Endometrial microvascular endothelial cells (primary cell): ENCODE data around the gene CCSER2. TPM values are rescaled to one million over a fixed set of nuclear protein-coding genes. Genes with fewer than 3 reads are reported as not detected.
"Not testable (repeated sequence)": the region's sequence is repeated elsewhere in the genome, so short reads cannot be mapped to it uniquely, and the experiment has no call there.

Experiments used
- in situ Hi-C: cut with HindIII; loops from 2 replicates; pipeline ENCODE4 v1.10.0; 2017; ENCODE audit warnings: low sequenced_read_pairs, low pct_unique_long_range_greater_than_20kb; ENCODE audit errors: inconsistent ontology term
- total RNA-seq: library from RNA; depleted of rRNA; stranded (reverse); fragments of >200 nt; gene quantifications from one replicate; pipeline ENCODE4 v1.2.3, GENCODE V29; 2015; ENCODE audit errors: inconsistent ontology term

The CCSER2 gene, protein sequence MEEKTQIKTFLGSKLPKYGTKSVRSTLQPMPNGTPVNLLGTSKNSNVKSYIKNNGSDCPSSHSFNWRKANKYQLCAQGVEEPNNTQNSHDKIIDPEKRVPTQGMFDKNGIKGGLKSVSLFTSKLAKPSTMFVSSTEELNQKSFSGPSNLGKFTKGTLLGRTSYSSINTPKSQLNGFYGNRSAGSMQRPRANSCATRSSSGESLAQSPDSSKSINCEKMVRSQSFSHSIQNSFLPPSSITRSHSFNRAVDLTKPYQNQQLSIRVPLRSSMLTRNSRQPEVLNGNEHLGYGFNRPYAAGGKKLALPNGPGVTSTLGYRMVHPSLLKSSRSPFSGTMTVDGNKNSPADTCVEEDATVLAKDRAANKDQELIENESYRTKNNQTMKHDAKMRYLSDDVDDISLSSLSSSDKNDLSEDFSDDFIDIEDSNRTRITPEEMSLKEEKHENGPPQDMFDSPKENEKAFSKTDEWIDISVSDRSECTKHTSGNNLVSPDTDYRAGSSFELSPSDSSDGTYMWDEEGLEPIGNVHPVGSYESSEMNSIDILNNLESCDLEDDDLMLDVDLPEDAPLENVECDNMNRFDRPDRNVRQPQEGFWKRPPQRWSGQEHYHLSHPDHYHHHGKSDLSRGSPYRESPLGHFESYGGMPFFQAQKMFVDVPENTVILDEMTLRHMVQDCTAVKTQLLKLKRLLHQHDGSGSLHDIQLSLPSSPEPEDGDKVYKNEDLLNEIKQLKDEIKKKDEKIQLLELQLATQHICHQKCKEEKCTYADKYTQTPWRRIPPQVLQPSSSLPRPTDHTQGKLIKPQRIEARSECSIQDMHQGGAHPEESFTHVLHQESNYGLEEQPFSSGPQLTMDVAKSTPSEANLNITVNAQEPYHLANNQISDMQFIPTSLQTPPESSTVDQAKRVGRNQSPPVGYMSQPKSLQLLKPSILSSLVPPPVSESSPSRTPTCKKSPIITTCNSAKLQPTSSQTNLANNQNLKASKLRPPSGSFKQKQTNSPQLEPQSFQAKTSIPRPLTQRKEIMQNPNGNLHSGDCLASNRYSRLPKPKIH
- 29.2 TPM for total RNA-seq

DNA sequence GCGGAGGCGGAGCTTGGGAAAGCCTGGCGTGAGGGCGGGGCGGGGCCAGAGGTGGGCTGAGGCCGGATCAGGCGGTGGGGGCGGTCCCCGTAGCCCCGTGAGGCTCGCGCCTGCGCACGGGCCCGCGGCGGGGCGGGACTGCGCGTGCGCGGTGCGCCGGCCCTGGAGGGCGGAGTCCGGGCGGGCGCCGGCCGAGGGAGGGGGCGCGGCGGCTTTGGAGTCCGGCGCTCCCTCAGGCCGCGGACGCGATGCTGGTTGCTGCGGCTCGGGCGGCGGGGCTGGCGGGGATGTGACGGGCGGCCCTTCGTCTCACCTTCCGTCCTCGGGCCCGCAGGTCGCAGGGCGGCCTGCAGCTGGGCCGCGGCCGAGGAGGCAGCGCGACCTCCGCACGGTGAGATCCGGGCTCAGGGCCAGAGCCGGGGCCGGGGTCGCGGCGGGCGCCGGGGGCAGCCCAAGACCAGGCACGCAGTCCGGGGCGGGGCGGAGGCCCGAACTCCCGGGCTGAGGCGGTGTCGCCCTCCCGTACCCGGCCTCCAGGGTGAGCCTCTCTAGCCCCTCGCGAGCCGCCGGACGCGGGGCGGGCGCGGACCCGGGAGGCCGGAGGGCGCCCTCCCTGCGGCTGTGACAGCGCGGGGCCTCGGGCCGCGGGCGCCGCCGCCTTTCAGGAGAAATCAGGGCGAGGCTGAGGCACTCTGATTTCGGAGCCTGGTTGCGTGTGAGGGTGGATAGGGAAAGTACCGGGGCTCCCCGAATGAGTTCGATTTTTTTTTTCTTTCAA, at the start of gene CCSER2:
Gene CCSER2, plus strand, starts transcription at position 172 of the 778 bp plus-strand sequence. CDS start 42,464 bp downstream, outside the sequence.
- in situ Hi-C loops: no loop called here

- in situ Hi-C loops: not testable (repeated sequence)
Observed at GRCh38 chr10:84279876-84280475, 48.4 kb upstream of the CCSER2 start.

GRCh38 chr10:84286695-84287094, 41.7 kb upstream of the CCSER2 start:
- in situ Hi-C loops: no loop called here

DNA sequence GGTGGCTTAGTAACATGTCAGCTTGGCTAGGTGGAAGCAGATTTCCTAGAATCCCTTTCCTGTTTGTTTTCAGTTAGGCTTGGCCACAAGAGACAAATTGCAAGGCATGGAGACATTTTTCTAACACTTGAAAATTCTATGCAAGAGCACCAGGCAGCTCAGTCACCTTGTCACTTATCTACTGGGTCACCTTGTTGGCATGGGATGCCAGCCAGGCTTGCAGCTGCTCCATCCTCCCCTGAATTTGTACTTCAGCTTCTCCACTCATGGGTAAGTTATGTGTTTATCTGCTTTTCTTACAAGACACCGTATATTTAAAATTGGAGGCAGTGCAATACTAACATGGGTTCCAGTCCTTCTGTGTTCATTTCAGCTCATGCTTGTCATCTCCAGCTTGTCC, 40.2 kb upstream of the CCSER2 start:
- in situ Hi-C loops: no loop called here

DNA sequence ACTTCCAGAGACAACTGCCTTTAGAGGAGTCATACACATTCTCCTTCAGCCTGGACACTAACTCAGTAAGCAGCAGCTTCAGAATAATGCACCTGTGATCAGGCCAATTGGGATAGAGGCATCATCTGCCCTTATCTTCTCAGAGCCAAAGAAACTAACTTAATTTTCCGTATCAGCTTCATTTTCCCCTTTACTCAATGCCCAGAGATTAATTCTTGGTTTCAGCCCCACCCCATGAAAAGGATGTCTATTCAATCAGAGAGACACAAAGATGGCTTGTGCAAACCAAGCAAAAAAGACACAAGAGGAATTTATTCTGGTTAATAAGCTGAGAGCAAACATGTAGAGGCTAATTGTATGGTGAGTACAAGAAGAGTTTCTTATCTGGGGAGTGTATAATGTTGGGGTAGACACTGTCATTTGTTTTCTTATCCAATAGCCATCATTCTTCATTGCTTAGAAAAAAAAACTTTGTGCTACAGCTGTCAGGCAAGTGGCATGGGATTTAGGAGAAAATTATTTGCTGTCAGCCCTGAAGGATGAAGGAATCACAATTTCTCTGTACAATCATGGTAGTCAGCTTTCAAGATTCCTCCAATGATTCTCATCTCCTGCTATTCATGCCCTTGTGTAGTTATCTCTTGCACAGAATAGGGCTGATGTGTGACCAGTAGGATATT, 38.7 kb upstream of the CCSER2 start:
- in situ Hi-C loops: no loop called here

- in situ Hi-C loops: no loop called here
Observed at GRCh38 chr10:84290235-84290634, 38.2 kb upstream of the CCSER2 start.

GRCh38 chr10:84291384-84291783, 37.0 kb upstream of the CCSER2 start:
- in situ Hi-C loops: no loop called here

DNA sequence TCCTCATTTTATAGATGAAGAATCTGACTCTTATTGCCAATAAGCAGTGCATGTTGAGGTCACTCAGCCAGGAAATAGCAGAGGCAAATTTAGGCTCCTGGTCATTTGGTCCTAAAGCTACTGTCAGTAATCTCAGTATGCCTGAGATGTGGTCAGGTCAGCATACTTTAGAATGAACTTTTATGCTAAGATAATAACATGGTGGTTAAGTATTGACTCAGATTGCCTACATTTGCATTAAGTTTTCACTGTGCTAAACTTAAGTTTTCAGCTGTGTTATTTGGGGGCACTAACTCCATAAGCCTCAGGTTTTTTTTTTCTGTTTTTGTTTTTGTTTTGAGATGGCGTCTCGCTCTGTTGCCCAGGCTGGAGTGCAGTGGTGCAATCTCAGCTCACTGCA, 35.9 kb upstream of the CCSER2 start:
- in situ Hi-C loops: no loop called here

- in situ Hi-C loops: no loop called here
Observed at GRCh38 chr10:84293171-84293570, 35.2 kb upstream of the CCSER2 start.

DNA sequence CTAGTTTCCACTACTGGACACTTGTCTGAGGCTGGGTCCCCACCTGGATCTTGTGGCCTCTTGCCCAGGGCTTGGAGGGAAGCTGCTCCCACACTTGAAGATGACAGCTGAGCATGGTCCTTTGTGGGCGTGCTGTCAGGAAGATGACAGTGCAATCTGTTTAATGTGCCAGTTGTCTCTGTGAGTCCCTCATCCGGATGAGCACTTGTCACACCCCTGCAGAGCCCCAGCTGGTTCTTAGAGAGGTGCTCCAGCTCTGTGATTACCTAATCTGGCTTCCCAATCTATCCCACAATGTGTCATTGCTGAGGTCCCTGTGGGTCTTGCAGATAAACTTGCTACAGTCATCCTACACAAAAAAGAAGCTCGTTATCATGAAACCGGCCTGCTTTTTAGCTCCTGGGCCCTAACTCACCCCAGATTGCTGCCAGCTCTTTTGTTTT, 34.8 kb upstream of the CCSER2 start:
- in situ Hi-C loops: no loop called here

DNA sequence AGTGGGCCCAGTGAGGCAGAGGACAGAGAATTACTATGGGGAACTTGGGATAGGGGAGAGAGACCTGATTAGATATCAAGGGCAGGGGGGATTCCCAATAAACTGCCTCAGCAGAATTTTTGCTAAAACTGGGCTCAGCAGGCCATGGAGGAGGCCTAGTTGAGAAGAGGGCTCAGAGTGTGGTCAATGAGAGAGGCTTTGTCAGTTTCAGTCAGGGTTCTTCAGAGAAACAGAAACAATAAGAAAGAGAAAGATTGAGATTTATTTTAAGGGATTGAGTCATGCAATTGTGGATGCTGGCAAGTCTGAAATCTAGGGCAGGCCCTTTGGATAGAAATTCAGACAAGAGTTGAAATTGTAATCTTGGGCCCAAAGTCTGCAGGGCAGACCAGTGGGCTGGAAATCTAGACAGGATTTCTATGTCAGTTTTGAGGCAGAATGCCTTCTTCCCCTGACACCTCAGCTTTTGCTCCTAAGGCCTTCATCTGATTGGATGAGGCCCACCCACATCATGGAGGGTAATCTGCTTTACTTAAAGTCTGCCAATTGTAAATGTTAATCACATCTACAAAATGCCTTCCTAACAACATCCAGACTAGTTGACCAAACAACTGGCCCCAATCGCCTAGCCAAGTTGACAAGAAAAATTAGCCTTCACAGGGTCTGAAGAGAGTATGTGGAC, 33.5 kb upstream of the CCSER2 start:
- in situ Hi-C loops: no loop called here

DNA sequence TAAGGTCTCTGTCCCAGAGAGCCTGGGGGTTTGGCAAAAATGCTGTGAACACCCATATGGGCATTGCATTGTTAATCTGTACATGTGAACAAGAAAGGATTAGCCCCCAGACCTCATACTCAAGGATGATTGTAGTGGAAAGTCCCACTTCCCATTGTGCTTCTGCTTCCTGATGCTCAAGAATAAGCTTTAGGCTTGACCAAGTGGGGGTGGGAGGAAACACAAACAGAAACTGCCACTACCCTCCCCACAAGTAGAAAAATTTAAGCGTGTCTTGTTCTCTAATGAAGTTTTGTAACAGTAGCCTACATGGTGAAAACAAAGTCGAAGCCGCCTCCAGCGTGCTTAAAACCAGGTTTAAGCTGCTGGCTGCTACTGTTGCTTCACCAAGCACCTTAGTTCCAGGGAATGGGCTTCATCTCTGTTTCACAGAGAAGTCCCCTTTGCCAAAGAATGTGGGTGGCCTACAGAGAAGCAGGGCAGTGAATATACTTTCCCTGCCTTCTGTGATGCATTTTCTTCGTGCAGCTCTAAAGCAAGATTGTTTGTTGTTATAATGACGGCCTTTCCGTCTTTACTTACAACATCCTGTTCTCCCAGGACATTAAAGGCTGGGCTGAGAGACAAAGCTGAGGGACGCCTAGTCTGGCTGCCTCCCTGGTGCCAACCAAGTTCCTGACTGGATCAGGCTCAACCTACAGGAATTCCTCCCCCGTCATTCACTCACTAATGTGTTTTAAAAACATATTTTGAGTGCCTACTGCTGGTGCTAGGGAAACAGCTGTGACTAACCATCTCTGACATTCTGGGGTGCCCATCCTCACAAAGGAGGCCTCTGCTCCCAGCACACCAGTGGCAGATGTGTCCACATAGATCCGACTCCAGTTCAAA, 32.1 kb upstream of the CCSER2 start:
- in situ Hi-C loops: no loop called here

- in situ Hi-C loops: no loop called here
Observed at GRCh38 chr10:84298057-84298456, 30.3 kb upstream of the CCSER2 start.

DNA sequence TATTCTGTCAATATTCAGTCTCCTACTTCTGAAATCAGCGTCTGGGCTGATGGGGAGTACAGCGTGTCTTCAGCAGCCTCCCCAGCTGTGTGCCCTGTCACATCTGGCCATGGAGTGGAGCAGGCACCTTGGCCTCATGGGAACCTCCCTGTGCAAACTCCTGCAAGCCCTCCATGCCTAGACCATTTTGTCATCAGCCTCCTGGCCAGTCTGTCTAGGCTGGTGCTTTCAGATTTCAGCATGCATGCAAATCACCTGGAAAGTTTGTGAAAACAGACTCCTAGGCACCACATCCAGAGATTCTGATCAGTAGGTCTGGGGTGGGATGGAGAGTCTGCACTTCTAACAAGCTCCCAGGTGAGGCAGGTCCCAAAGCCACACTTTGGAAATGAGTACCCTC, 26.2 kb upstream of the CCSER2 start:
- in situ Hi-C loops: no loop called here

- in situ Hi-C loops: no loop called here
Observed at GRCh38 chr10:84306751-84307384, 21.5 kb upstream of the CCSER2 start.

DNA sequence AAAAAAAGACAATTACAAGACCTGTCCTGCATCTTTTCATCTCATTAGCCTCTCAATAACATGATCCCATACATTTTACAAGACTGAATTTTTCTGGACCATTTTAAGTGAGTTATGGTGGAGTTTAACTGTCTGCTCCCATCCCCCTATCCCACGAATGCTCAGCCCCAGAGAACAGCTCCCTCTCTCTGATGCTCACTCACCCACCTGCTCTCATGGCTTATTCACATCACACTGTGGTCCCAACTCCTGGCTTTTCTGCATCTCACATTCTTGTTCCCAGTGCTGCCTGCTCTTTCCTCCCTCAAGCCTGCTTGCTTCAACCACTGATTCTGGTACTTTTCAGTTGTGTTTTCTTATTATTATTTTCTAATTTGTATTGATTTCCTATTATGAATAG, 20.4 kb upstream of the CCSER2 start:
- in situ Hi-C loops: no loop called here
